NCI-H128 (cell line): Measurements from ENCODE around the gene APIP.

ENCODE experiments used
- DNase-seq: peaks from one replicate; lab custom pipeline; 2025; ENCODE audit not compliant: unreplicated experiment; lab: John Stamatoyannopoulos, UW

The APIP gene

GRCh38 chr11:34916015-34916842 is at the start of gene APIP, which contains the start of gene PDHX:
TSS of gene APIP (minus strand) at chr11:34916379. CDS start at chr11:34916284, 95 bp downstream.
TSS of gene PDHX (plus strand) at chr11:34916618. CDS start at chr11:34916656, 38 bp downstream.
- peak; percentile 90 for DNase-seq

GRCh38 chr11:34964610-34965331 is 48.6 kb upstream of the APIP start:
- DNase-seq: no peak

- no peak for DNase-seq
Measured at GRCh38 chr11:34963351-34963750, 47.2 kb upstream of the APIP start.

- no peak for DNase-seq
Measured at GRCh38 chr11:34962034-34962433, 45.9 kb upstream of the APIP start.

GRCh38 chr11:34960277-34960676 is 44.1 kb upstream of the APIP start:
- DNase-seq: no peak

GRCh38 chr11:34959770-34960169 is 43.6 kb upstream of the APIP start:
- DNase-seq: no peak

GRCh38 chr11:34957606-34958005 is 41.4 kb upstream of the APIP start:
- no peak for DNase-seq

- DNase-seq: no peak
Measured at GRCh38 chr11:34957206-34957605, 41.0 kb upstream of the APIP start.

- DNase-seq: no peak
Measured at GRCh38 chr11:34953955-34954354, 37.8 kb upstream of the APIP start.

- DNase-seq: no peak
Measured at GRCh38 chr11:34948696-34949095, 32.5 kb upstream of the APIP start.

- no peak for DNase-seq
Measured at GRCh38 chr11:34944692-34945091, 28.5 kb upstream of the APIP start.

- no peak for DNase-seq
Measured at GRCh38 chr11:34941688-34942087, 25.5 kb upstream of the APIP start.

GRCh38 chr11:34940026-34940677 is 24.0 kb upstream of the APIP start:
- no peak for DNase-seq

GRCh38 chr11:34938611-34939010 is 22.4 kb upstream of the APIP start:
- no peak for DNase-seq

- DNase-seq: no peak
Measured at GRCh38 chr11:34936945-34937629, 20.9 kb upstream of the APIP start.

GRCh38 chr11:34929794-34930763 is 13.9 kb upstream of the APIP start:
- DNase-seq: no peak

GRCh38 chr11:34928960-34929680 is 12.9 kb upstream of the APIP start:
- DNase-seq: no peak

GRCh38 chr11:34928268-34928959 is 12.2 kb upstream of the APIP start:
- DNase-seq: no peak

GRCh38 chr11:34926831-34927132 is 10.6 kb upstream of the APIP start:
- no peak for DNase-seq
